Mesendoderm (in vitro differentiated cells): ENCODE data around the gene TYW1.
"Not testable (repeated sequence)": the region's sequence is repeated elsewhere in the genome, so short reads cannot be mapped to it uniquely, and the experiment has no call there.

Source experiments
- DNase-seq: peaks from one replicate; pipeline ENCODE4 v3.0.0; 2013
- H2AK5ac ChIP-seq: 2 replicates; pipeline ENCODE4 v1.6.1; 2013; ENCODE audit warnings: low read length, inconsistent platforms
- H2BK120ac ChIP-seq: 2 replicates; pipeline ENCODE4 v1.6.1; 2013; ENCODE audit warnings: low read depth, mild to moderate bottlenecking, low read length, moderate library complexity, mixed read lengths
- H2BK15ac ChIP-seq: replicated peaks from 2 replicates; pipeline ENCODE4 v1.6.1; 2013; ENCODE audit warnings: low read depth, mild to moderate bottlenecking, moderate library complexity
- H2BK5ac ChIP-seq: 2 replicates; pipeline ENCODE4 v1.6.1; 2013; ENCODE audit warnings: low read length, inconsistent platforms
- H3K18ac ChIP-seq: 2 replicates; pipeline ENCODE4 v1.6.1; 2013; ENCODE audit warnings: mild to moderate bottlenecking, low read length, mixed read lengths
- H3K23ac ChIP-seq: one replicate; pipeline ENCODE4 v1.6.1; 2013; ENCODE audit warnings: low read length
- H3K27ac ChIP-seq: 2 replicates; pipeline ENCODE4 v1.5.1; 2013; ENCODE audit warnings: low read depth, mild to moderate bottlenecking, inconsistent platforms, low read length, moderate library complexity
- H3K27me3 ChIP-seq: 2 replicates; pipeline ENCODE4 v1.6.1; 2013; ENCODE audit warnings: low read length, control low read depth, mild to moderate bottlenecking, inconsistent platforms; ENCODE audit not compliant: insufficient read depth, poor library complexity
- H3K36me3 ChIP-seq: 2 replicates; pipeline ENCODE4 v1.6.1; 2013; ENCODE audit warnings: low read length, inconsistent platforms; ENCODE audit not compliant: control insufficient read depth, insufficient read depth
- H3K4ac ChIP-seq: one replicate; pipeline ENCODE4 v1.6.1; 2013; ENCODE audit warnings: low read depth, mild to moderate bottlenecking, low read length, moderate library complexity
- H3K4me1 ChIP-seq: 2 replicates; pipeline ENCODE4 v1.6.1; 2013; ENCODE audit warnings: low read depth, low read length, inconsistent platforms; ENCODE audit not compliant: control insufficient read depth
- H3K4me2 ChIP-seq: 2 replicates; pipeline ENCODE4 v1.6.1; 2013; ENCODE audit warnings: low read length
- H3K4me3 ChIP-seq: 2 replicates; pipeline ENCODE4 v1.5.1; 2013; ENCODE audit warnings: mild to moderate bottlenecking, low read length
- H3K56ac ChIP-seq: one replicate; pipeline ENCODE4 v1.6.1; 2013; ENCODE audit warnings: low read length
- H3K79me1 ChIP-seq: 2 replicates; pipeline ENCODE4 v1.6.1; 2013; ENCODE audit warnings: low read length, inconsistent platforms
- H3K79me2 ChIP-seq: 2 replicates; pipeline ENCODE4 v1.6.1; 2013; ENCODE audit warnings: mild to moderate bottlenecking, low read length; ENCODE audit not compliant: control insufficient read depth, insufficient read depth
- H3K9ac ChIP-seq: 2 replicates; pipeline ENCODE4 v1.6.1; 2013; ENCODE audit warnings: low read length, inconsistent platforms
- H4K5ac ChIP-seq: one replicate; pipeline ENCODE4 v1.6.1; 2013; ENCODE audit warnings: low read length
- H4K8ac ChIP-seq: one replicate; pipeline ENCODE4 v1.6.1; 2013; ENCODE audit warnings: low read depth, mild to moderate bottlenecking, control low read depth, low read length, moderate library complexity
- WGBS: extraction: QIAGEN DNeasy Blood & Tissue Kit; methylation state at CpG from one replicate; pipeline ENCODE4 v1.1.7; 2013; ENCODE audit warnings: low lambda C conversion rate, missing lambda C conversion rate; ENCODE audit not compliant: insufficient coverage; ENCODE audit errors: extremely low coverage; 5-methylcytosine and 5-hydroxymethylcytosine counted together

Gene TYW1

DNA sequence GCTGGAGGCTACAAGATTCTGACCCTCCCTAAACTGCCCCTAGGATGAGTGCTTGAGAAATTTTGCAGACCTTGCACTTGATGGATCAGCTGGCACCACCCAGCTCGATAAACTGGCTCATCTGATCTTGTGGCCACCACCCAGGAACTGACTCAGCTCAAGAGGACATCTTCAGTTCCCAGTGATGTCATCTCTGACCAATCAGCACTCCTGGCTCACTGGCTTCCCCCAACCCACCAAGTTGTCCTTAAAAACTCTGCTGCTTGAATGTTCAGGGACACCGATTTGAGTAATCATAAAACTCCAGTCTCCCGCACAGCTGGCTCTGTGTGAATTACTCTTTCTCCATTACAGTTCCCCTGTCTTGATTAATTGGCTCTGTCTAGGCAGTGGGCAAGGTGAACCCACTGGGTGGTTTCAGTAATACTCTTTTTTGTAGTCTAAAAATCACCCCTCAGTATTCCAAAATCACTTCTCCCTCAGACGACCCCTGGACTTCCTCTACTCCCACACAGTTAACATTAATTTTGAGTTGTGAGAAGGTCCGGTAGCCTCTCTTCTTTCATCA lies 229.8 kb downstream of the TYW1 start:
- DNase-seq, result peak; percentile 34
- H3K27me3 ChIP-seq, H4K5ac ChIP-seq, H3K79me1 ChIP-seq, H3K56ac ChIP-seq, H3K23ac ChIP-seq, H2BK15ac ChIP-seq, H2BK5ac ChIP-seq, H3K36me3 ChIP-seq, H3K79me2 ChIP-seq, H2AK5ac ChIP-seq, H3K9ac ChIP-seq, H3K4me2 ChIP-seq, H3K4me3 ChIP-seq, H3K27ac ChIP-seq, H3K4me1 ChIP-seq, H4K8ac ChIP-seq, H3K4ac ChIP-seq, H2BK120ac ChIP-seq, H3K18ac ChIP-seq: not testable (repeated sequence)
- no CpG with 5 or more reads among the region's 5 CpGs for WGBS

DNA sequence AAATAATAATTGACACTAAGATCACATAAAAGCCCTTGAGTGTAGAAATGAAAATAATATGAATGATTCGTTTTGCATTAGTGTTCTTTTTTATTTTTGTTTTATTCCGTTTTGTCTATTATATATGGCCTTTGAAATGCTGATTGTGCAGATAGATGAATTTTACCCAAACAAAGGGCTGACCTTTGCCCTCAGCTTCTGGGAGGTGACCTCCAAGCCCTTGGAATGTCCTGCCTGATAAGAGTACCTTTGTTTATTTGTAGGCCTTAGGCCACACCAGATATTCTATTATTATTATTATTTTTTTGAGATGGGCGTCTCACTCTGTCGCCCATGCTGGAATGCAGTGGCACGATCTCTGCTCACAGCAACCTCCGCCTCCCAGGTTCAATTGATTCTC lies 230.3 kb downstream of the TYW1 start:
- not testable (repeated sequence) for H2BK5ac ChIP-seq, H3K4me3 ChIP-seq, H3K56ac ChIP-seq, H3K79me1 ChIP-seq, H2BK15ac ChIP-seq, H3K27ac ChIP-seq, H3K9ac ChIP-seq, H3K27me3 ChIP-seq, H3K79me2 ChIP-seq, H3K4ac ChIP-seq, H2AK5ac ChIP-seq, H3K36me3 ChIP-seq, DNase-seq, H3K4me2 ChIP-seq, H3K23ac ChIP-seq, H3K18ac ChIP-seq, H2BK120ac ChIP-seq, H4K5ac ChIP-seq, H4K8ac ChIP-seq, H3K4me1 ChIP-seq
- WGBS, result no CpG with 5 or more reads among the region's 6 CpGs

DNA sequence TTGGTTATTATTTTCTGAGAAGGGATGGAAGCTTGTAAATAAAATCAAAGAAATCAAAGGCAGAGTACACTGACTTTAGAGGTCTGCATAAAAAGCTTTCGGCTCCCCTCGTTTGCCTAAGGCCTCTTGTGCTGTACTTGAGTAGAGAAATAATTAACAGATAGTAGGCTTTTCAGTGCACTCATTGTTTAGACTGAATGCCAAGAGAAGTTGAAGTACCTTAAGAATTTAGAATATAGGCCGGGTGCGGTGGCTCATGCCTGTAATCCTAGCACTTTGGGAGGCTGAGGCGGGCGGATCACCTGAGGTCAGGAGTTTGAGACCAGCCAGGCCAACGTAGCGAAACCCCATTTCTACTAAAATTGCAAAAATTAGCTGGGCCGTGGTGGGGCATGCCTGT lies 232.4 kb downstream of the TYW1 start:
- not testable (repeated sequence) for H3K4me1 ChIP-seq, H3K79me2 ChIP-seq, H2BK15ac ChIP-seq, H2AK5ac ChIP-seq, H4K5ac ChIP-seq, H2BK120ac ChIP-seq, H3K27me3 ChIP-seq, H3K27ac ChIP-seq, H3K9ac ChIP-seq, H3K23ac ChIP-seq, H3K4me3 ChIP-seq, H2BK5ac ChIP-seq, H4K8ac ChIP-seq, H3K79me1 ChIP-seq, H3K4ac ChIP-seq, H3K4me2 ChIP-seq, H3K56ac ChIP-seq, H3K36me3 ChIP-seq, H3K18ac ChIP-seq, DNase-seq
- WGBS, result no CpG with 5 or more reads among the region's 9 CpGs

DNA sequence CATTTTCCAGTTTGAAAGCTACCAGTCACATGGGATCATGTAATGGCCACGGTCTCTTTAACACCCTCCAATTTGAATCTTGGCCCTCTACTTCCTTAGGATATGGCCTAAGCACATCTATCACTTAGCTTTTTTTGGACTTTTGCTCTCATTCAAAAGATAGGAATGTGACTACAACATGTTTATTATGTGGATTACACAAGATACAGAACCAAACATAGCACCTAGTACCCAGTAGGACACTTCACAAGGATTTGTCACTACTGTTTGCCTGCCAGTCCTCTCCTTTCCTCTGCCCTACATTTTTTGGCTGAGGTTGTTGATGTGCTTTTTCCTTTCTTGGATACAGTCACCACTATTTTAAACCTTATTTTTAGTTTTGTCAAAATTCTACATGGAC lies 233.4 kb downstream of the TYW1 start:
- H3K4me3 ChIP-seq, H3K36me3 ChIP-seq, H3K4me1 ChIP-seq, H3K18ac ChIP-seq, H2BK120ac ChIP-seq, H4K5ac ChIP-seq, H3K27ac ChIP-seq, H3K79me1 ChIP-seq, H2BK15ac ChIP-seq, H2BK5ac ChIP-seq, H3K79me2 ChIP-seq, H4K8ac ChIP-seq, H3K9ac ChIP-seq, H3K23ac ChIP-seq, H3K56ac ChIP-seq, H2AK5ac ChIP-seq, H3K4ac ChIP-seq, H3K4me2 ChIP-seq, H3K27me3 ChIP-seq, DNase-seq: not testable (repeated sequence)
- WGBS, result no CpG with 5 or more reads among the region's 1 CpG

DNA sequence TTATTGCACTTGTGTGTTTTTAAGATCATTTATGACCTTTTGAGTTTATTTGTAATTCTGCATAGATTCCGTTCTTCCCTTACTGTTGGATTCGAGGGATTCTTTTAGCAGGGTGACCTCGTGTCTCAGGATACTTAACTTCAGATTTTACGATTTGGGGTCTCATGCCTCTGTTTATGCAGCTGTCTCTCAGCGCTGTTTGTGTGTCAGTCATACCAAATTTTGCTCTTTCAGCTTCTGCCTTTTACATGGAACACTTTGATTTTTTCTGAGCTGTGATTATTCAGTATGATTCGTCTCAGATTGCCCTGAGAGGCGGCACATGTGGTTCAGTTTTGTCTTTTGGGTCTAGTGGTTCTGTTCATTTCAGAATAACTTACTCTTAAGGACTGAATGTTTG lies 236.9 kb downstream of the TYW1 start:
- not testable (repeated sequence) for H3K27me3 ChIP-seq, H3K79me2 ChIP-seq, H3K27ac ChIP-seq, H3K79me1 ChIP-seq, H3K4me1 ChIP-seq, H3K23ac ChIP-seq, H3K4me3 ChIP-seq, H2BK5ac ChIP-seq, H2BK15ac ChIP-seq, H4K5ac ChIP-seq, H3K9ac ChIP-seq, DNase-seq, H3K4ac ChIP-seq, H2BK120ac ChIP-seq, H3K36me3 ChIP-seq, H2AK5ac ChIP-seq, H3K56ac ChIP-seq, H3K4me2 ChIP-seq, H4K8ac ChIP-seq, H3K18ac ChIP-seq
- no CpG with 5 or more reads among the region's 7 CpGs for WGBS

DNA sequence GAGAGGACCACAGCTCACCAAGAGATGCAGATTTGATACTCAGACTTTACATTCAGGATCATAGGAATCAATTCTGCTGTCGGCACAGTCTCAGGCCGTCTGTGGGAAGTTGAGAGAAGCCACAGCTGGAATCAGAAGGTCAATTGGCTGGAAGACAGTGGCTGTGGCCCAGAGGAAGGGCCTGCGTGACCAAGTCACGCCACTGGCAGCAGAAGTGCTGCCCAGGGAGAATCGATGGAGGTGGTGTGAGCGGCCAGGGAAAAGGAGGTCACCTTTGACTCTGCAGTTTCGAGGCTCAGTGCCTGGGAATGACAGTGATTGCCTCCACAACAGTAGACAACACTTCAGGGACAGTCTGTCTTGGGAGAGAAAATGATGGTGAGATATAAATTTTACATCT lies 239.6 kb downstream of the TYW1 start:
- not testable (repeated sequence) for H3K4me3 ChIP-seq, H3K79me1 ChIP-seq, H2BK5ac ChIP-seq, H2AK5ac ChIP-seq, H4K5ac ChIP-seq, H3K27ac ChIP-seq, H3K23ac ChIP-seq, H3K4ac ChIP-seq, H2BK15ac ChIP-seq, H3K18ac ChIP-seq, H2BK120ac ChIP-seq, H3K4me1 ChIP-seq, H3K79me2 ChIP-seq, H3K36me3 ChIP-seq, H3K4me2 ChIP-seq, DNase-seq, H3K56ac ChIP-seq, H3K27me3 ChIP-seq, H3K9ac ChIP-seq, H4K8ac ChIP-seq
- WGBS, result no CpG with 5 or more reads among the region's 7 CpGs
